Astrocyte of the cerebellum (primary cell): Measurements from ENCODE around the gene TTC8.
"Not testable (repeated sequence)": the region's sequence is repeated elsewhere in the genome, so short reads cannot be mapped to it uniquely, and the experiment has no call there.

ENCODE experiments used
- DNase-seq: peaks from one replicate; pipeline ENCODE4 v3.0.0-alpha.2; 2011; ENCODE audit warnings: low read depth
- H3K4me3 ChIP-seq: 2 replicates; pipeline ENCODE4 v1.5.1; 2011; ENCODE audit warnings: mild to moderate bottlenecking, low read depth, low read length, moderate library complexity
- CTCF ChIP-seq: IDR thresholded peaks from 2 replicates; pipeline ENCODE4 v1.5.1; 2012; ENCODE audit warnings: low read length, low read depth, moderate library complexity, mild to moderate bottlenecking; ENCODE audit errors: missing control alignments
- in situ Hi-C: cut with HindIII; loops from 2 replicates; pipeline ENCODE4 v1.10.0; 2017; ENCODE audit warnings: low sequenced_read_pairs

TTC8 gene

DNA sequence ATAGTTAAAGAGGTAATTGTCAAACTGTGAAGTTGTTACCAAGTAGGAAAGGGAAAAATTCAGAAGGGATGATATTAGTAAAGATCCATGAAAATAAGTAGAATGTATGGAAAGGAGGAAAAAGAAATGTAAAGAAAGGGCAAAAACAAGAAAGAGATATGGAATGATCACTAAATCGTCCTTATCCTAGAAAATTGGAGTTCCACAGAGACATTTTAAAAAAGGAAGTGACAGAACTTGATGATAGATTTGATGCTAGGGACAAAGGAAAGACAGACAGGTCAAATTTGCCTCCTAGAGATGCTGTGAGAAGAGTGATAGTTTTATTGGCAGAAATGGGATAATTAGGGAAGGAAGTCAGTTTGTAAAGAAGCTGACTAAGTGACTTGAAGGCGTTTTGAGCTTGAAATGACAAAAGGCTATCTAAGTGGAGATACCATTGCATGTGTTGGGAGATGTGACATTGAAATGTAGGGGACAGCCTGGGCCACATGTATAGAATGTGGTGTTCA lies 20.6 kb downstream of the TTC8 start:
- no peak for DNase-seq
- in situ Hi-C loops, result no loop called here
- H3K4me3 ChIP-seq, result no peak overlapping the region
- TF ChIP-seq CTCF, result no peak

GRCh38 chr14:88848571-88848970 lies 24.1 kb downstream of the TTC8 start:
- in situ Hi-C loops, result no loop called here
- H3K4me3 ChIP-seq, result no peak overlapping the region
- no peak for TF ChIP-seq CTCF
- DNase-seq, result no peak

DNA sequence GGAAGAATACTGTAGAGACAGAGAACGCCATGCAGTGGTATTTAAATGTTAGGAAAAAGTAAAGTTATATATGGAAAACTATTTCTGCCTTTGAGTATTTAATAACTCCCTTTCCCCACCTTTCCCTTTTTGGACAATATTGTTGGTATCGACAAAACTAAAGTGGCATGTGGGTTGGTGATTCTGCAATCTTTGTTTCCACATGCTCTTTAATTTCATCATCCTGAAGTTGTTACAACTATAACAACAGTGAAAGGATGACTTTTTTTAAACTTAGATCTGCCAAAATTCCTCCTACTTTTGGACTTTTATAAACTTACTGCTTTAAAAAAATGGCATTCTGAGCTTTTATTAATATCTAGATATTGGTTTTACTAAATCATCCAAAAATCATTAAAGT lies 25.3 kb downstream of the TTC8 start:
- no peak for DNase-seq
- in situ Hi-C loops, result loop anchor here (25.0 kb wide), 1 partner anchor 237 kb away; no protein-coding TSS in a partner anchor
- H3K4me3 ChIP-seq, result no peak overlapping the region
- TF ChIP-seq CTCF, result no peak

DNA sequence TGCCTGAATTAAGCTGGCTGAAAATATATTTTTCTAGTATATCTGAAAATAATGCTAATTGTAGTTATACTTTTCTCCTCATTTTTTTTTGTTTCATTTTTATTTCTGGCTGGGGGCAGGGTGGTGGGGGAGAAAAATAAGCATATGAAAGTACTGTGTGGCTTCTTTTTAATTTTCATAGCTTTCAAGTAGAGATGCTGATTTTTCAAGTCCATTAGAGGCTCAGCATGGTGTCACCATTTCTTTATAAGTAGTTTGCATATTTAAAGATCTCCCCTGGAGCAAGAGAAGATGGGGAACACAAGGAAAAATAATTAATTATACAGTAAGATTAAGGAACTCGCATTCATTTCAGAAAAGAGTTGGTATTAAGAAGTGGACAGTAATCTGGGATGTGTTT lies 27.1 kb downstream of the TTC8 start:
- no peak overlapping the region for H3K4me3 ChIP-seq
- in situ Hi-C loops, result loop anchor here (25.0 kb wide), 1 partner anchor 239 kb away; no protein-coding TSS in a partner anchor
- no peak for TF ChIP-seq CTCF
- DNase-seq, result no peak

DNA sequence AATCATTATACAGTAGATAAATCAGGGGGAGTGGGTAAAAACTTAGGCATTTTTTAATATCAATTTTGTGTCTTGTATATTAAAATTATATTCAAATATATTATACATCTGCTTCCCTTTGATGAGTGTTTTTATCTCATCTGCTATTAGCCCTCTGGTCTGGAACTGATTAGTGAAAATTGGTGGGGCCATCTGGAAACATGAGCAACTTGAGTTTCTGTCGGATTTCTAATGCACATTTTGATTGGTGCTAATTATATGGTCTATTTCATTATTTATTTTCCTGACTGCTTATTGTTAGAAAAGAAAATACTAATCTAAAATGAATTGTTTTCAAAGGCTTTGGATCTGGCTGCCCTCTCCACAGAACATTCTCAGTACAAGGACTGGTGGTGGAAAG lies 28.2 kb downstream of the TTC8 start:
- in situ Hi-C loops, result loop anchor here (25.0 kb wide), 1 partner anchor 240 kb away; no protein-coding TSS in a partner anchor
- TF ChIP-seq CTCF, result no peak
- no peak for DNase-seq
- H3K4me3 ChIP-seq, result no peak overlapping the region

DNA sequence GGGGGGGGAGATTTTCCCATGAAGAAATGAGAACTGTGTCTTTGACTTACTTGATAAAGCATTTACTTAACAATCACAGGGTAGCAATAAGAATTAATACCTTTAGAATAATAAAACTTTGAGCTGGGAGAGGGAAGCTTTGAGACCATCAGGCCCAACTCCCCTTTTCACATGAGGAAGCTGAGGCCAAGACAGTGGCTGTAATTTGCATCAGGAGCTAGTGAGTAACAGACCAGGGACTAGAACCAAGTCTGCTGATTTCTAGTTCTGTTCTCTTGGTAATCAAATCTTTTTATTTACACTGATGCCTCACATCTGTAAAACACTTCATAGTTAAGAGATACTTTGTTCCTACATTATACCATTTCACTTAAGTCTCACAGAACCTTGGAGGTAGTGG lies 28.7 kb downstream of the TTC8 start:
- H3K4me3 ChIP-seq, result no peak overlapping the region
- no peak for DNase-seq
- no peak for TF ChIP-seq CTCF
- in situ Hi-C loops, result loop anchor here (25.0 kb wide), 1 partner anchor 241 kb away; no protein-coding TSS in a partner anchor

- in situ Hi-C loops, result loop anchor here (25.0 kb wide), 1 partner anchor 245 kb away; no protein-coding TSS in a partner anchor
- no peak for TF ChIP-seq CTCF
Measured at GRCh38 chr14:88856786-88857366, 32.4 kb downstream of the TTC8 start.

DNA sequence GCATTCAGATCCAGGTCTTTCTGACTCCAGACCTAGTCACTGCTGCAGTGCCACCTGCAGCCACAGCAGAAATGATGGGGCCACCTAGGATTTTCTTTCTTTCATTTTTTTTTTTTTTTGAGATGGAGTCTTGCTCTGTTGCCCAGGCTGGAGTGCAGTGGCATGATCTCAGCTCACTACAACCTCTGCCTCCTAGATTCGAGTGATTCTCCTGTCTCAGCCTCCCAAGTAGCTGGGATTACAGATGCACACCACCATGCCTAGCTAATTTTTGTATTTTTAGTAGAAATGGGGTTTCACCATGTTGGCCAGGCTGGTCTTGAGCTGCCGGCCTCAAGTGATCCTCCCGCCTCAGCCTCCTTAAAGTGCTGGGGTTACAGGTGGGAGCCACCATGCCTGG lies 33.4 kb downstream of the TTC8 start:
- not testable (repeated sequence) for H3K4me3 ChIP-seq, DNase-seq
- in situ Hi-C loops, result loop anchor here (25.0 kb wide), 1 partner anchor 246 kb away; no protein-coding TSS in a partner anchor

More at GRCh38 chr14:88856786-88857366, 32.4 kb downstream of the TTC8 start:
- DNase-seq, result no peak
- no peak overlapping the region for H3K4me3 ChIP-seq

DNA sequence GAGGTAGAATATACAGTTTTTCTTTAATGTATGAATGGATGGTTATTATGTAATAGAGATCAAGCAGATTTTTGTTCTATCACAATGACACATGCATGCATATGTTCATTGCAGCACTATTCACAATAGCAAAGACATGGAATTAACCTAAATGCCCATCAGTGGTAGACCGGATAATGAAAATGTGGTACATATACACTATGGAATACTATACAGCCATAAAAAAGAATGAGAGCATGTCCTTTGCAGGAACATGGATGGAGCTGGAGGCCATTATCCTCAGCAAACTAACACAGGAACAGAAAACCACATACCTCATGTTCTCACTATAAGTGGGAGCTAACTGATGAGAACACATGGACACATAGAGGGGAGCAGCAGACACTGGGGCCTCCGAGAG lies 34.7 kb downstream of the TTC8 start:
- not testable (repeated sequence) for H3K4me3 ChIP-seq, DNase-seq
- in situ Hi-C loops, result loop anchor here (25.0 kb wide), 1 partner anchor 247 kb away; no protein-coding TSS in a partner anchor
